HG03103 (cell line): Measurements from ENCODE around the gene BNIP3.
"Not testable (repeated sequence)": the region's sequence is repeated elsewhere in the genome, so short reads cannot be mapped to it uniquely, and the experiment has no call there.

Experiments
- ATAC-seq: cut with Tn5 transposase; IDR thresholded peaks from one replicate; pipeline ENCODE4 v1.9.1; 2021; ENCODE audit warnings: low read depth; ENCODE audit not compliant: unreplicated experiment

Gene BNIP3

GRCh38 chr10:131959841-131960240 lies 21.9 kb downstream of the BNIP3 start:
- ATAC-seq = no peak

GRCh38 chr10:131955591-131956340 lies 26.0 kb downstream of the BNIP3 start:
- no peak for ATAC-seq

- no peak for ATAC-seq
Measured at GRCh38 chr10:131954356-131954965, 27.3 kb downstream of the BNIP3 start.

DNA sequence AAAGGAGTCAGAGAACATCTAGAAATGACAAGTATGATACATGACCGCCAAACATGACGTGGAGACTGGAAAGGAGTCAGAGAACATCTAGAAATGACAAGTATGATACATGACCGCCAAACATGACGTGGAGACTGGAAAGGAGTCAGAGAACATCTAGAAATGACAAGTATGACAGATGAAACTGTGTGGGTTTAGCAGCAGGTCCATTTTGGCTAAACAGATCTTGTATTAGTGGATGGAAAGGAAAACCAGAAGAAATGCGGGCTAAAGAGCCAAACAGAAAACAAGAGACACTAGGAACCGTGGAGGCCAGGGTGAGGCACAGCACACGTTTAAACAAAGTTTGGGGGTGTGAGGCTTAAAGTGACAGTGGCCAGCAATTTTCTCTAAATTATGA lies 31.8 kb downstream of the BNIP3 start:
- ATAC-seq = not testable (repeated sequence)

DNA sequence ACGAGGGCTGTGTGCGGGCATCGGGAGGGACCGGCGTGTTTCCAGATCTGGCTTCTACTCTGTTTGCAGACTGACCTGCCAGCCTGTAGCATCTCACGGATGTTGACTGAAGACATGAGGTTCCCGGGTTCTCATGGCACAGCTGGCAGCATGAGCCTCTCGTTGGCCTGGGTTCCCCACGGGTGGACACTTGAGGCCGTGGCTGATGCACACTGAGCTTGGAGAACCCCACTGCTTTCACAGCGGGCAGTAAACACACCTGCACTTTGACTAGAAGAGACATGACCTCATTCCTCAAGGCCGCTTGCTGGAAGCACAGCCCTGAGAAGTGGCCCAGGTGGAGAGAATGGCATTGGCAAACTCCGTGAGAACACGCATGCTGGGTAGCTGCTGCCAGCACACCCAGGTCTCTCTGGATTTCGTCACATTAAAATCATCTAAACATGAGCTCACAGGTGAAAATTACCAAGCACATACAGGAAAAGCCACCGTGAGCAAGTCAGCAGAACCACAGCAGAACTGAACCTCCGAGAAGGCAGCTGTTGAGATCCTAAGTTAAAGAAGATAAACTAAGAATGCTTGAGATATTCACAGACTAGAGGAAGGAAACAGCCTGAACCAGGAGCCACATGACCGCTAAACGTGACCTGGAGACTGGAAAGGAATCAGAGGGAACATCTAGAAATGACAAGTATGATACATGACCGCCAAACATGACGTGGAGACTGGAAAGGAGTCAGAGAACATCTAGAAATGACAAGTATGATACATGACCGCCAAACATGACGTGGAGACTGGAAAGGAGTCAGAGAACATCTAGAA lies 32.5 kb downstream of the BNIP3 start:
- no peak for ATAC-seq

DNA sequence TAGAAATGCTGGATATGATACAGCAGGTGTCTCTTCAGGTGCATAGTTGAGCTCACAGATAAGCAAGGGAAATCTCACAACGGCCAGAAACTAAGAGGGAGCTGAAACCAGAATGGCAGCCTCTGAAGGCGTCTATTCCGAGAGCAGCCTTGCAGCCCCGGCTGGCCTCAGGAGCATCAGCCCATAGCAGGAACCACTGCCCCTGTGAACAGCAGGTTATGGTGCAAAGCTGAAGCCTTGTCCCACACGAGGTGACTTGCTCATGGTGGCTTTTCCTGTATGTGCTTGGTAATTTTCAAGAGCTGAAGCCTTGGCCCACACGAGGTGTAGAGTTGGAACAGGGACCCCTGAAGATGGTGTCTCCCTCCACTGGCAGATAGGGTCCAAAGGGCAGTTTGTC lies 33.2 kb downstream of the BNIP3 start:
- no peak for ATAC-seq

GRCh38 chr10:131947631-131948347 lies 33.9 kb downstream of the BNIP3 start:
- ATAC-seq = no peak

GRCh38 chr10:131946880-131947279 lies 34.8 kb downstream of the BNIP3 start:
- no peak for ATAC-seq

DNA sequence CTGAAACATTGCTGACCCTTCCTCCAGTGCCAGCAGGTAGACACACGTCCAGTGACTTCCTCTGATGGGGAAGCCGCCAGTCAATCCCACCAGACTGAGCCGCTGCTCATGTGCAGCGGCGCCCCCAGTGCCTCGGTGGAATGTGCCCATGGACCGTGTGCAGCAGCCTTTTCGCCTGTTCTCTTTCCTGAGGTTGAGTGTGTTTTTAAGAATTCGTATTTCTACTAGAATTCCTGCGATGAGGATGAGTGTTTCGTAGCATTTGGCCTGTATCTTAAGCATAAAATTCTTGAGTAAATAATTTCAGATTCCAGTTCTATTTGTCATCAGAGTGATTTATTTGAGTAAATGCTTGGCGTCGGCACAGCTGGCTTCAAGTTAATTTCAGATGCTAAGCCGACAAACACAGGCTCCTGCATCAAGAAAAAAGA lies 35.4 kb downstream of the BNIP3 start:
- no peak for ATAC-seq

DNA sequence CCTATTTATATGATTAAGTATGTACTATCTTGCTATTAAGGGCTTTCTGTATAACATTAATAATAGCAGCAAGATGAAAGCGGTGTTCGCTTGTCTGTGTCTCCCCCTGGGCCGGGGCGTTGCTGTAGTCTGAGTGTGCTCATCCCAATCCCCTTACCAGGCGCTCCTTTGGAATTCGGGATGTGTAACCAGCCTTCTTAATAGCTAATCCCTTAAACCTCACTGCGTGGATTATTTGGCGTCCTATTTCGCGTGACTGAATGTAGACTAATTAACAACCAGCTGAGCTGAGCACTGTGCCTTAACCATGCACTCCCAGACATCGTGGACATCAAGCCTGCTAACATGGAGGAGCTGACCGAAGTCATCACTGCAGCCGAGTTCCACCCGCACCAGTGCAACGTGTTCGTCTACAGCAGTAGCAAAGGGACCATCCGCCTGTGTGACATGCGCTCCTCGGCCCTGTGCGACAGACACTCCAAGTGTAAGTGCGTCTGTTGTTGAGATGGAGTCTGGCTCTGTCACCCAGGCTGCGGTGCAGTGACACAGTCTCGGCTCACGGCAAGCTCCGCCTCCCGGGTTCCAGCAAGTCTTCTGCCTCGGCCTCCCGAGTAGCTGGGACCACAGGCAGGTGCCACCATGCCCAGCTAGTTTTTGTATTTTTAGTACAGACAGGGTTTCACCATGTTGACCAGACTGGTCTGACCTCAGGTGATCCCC lies 36.6 kb downstream of the BNIP3 start:
- ATAC-seq = no peak

GRCh38 chr10:131944412-131944811 lies 37.3 kb downstream of the BNIP3 start:
- no peak for ATAC-seq

- ATAC-seq = no peak
Measured at GRCh38 chr10:131943021-131943814, 38.5 kb downstream of the BNIP3 start.

DNA sequence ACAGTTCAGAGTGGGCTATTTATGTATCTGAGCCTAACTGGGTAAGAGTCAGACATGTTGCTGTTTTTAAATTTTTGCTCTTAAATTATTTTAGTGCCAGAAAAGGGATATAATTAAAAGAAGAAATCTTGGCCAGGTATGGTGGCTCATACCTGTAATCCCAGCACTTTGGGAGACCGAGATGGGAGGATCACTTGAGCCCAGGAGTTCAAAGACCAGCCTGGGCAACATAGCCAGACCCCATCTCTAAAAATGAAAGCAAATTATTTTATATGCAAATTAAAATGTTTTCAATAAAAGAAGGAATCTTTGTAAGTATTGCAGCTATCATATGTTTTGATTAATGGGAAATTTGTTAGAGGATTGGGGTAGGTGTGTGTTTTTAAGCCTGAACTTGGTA lies 39.3 kb downstream of the BNIP3 start:
- ATAC-seq = no peak

DNA sequence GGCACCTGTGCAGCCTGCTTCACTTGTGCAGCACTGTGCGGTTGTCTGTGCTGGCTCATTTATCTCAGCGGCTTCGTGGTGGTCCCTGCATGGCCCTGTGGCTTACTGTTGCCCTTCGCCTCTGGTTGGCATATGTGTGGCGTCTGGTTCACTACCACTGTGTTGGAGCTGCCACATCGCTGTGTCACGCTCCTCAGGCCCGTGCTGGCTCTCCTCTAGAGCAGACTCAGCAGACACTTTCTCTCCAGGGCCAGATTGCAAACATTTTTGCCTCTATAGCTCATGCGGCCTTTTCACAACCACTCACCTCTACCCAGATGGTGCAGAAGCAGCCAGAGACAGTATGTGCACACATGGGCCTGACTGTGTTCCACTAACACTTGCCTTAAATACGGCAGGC lies 43.0 kb downstream of the BNIP3 start:
- no peak for ATAC-seq

- no peak for ATAC-seq
Measured at GRCh38 chr10:131937836-131938235, 43.9 kb downstream of the BNIP3 start.

DNA sequence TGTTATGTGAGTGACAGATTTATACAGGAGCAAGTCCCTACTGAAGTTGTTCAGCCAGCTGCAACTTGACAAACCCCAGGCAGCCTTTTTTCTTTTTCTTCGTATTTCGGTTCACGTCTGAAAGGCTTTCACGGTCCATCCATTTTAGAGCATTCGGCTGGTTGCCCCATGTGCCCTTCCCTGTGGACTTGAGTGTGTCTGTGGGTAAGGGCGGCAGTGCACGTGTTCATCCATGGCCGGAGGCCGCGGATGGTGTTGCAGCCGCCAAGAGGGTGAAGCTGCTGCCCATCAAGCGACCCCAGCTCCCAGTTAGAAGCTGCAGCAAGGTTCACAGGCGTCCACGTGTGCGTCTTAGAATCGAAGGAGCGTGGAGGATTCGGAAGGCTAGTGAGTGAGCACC lies 45.0 kb downstream of the BNIP3 start:
- ATAC-seq = no peak

DNA sequence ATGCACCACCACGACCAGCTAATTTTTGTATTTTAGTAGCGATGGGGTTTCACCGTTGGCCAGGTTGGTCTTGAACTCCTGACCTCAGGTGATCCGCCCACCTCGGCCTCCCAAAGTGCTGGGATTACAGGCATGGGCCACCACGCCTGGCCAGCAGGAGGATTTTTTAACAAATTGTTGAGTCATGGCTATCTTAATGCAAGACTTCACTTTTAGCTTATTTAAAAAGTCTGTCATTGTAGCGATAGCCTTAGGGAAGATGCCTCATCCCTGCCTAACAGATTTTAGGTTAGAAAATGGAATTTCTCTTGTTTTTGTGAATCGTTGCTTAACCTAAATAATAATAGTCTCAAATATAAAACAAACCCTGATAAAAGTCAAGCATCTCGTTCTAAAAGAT lies 45.4 kb downstream of the BNIP3 start:
- ATAC-seq = no peak

DNA sequence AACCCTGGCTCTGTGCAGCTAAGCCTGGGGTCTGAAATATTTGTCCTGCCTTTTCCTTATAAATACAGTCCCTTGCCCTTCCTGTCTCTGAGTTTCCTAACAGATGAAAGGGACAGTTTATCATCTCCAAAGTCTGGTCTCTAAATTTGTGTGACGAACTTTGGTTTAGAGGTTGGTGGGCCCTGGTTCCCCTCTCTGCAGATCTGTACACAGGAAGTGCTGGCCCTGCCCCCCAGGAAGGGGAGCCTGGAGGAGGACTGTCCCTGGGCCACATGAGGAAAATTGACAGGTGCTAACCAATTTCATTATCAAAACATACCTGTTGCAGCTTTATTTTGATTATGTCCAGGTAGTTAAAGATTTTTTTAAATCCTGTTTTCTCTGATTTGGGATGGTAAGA lies 46.5 kb downstream of the BNIP3 start:
- no peak for ATAC-seq

- ATAC-seq = no peak
Measured at GRCh38 chr10:131934769-131935168, 47.0 kb downstream of the BNIP3 start.
